A549 (cell line): ENCODE measurements around the gene PECR. TPM values are rescaled to one million over a fixed set of nuclear protein-coding genes. Genes with fewer than 3 reads are reported as not detected.

Experiments used
- ATAC-seq, 2 experiments: fragments of 200-7000 bp in 1 of 2; fragments of >200 bp in 1 of 2; cut with Nextera tagmentation in 1 of 2; cut with Tn5 transposase in 1 of 2; 3 replicates each; pipeline versions ENCODE4 v1.8.0 to v1.9.1; 2018 to 2020; ENCODE audit warnings: mild to moderate bottlenecking in 1 of 2, moderate library complexity in 1 of 2
- CTCF ChIA-PET: fragments of 300-600 bp; sonication (Branson Sonifier 250); formaldehyde crosslinking; extraction: SDS; loops from one replicate; lab custom pipeline; 2021; ENCODE audit warnings: antibody characterized with exemption, inconsistent platforms; lab: Yijun Ruan, JAX
- POLR2A ChIA-PET: fragments of 350-600 bp; formaldehyde crosslinking; extraction: SDS; loops from one replicate; lab custom pipeline; 2021; ENCODE audit warnings: antibody characterized with exemption, inconsistent platforms; lab: Yijun Ruan, JAX
- DNase-seq, 2 experiments: peaks; one replicate each; pipeline versions ENCODE4 v3.0.0 to v3.0.0-alpha.2; 2011 to 2016; ENCODE audit warnings: low read depth in 1 of 2, low spot score in 1 of 2
- FAIRE-seq: peaks from 2 replicates; lab custom pipeline; 2011; peaks lifted over from hg19 to GRCh38; lab: Jason Lieb, UNC
- H3K27ac ChIP-seq, 2 experiments: fragments of >200 bp; sonication (Bioruptor Twin); formaldehyde crosslinking; 3 replicates each; pipeline ENCODE4 v1.5.1; 2016 to 2017
- H3K4me1 ChIP-seq: fragments of >200 bp; sonication (Bioruptor Twin); formaldehyde crosslinking; 3 replicates; pipeline ENCODE4 v1.6.1; 2016
- H3K4me2 ChIP-seq: fragments of >200 bp; sonication (Bioruptor Twin); formaldehyde crosslinking; 3 replicates; pipeline ENCODE4 v1.6.1; 2016
- H3K4me3 ChIP-seq: fragments of >200 bp; sonication (Bioruptor Twin); formaldehyde crosslinking; 3 replicates; pipeline ENCODE4 v1.5.1; 2016
- H3K9me3 ChIP-seq: fragments of >200 bp; sonication (Bioruptor Twin); formaldehyde crosslinking; 3 replicates; pipeline ENCODE4 v1.6.1; 2016
- BHLHE40 ChIP-seq: IDR thresholded peaks from 2 replicates; pipeline ENCODE4 v1.6.1; 2012; ENCODE audit warnings: low read depth, low read length, inconsistent platforms
- CBX8 ChIP-seq: fragments of 200-600 bp; sonication (generic); IDR thresholded peaks from 2 replicates; pipeline ENCODE4 v1.6.1; 2016
- CTCF ChIP-seq: fragments of >200 bp; sonication (Bioruptor Twin); formaldehyde crosslinking; IDR thresholded peaks from 3 replicates; pipeline ENCODE4 v1.5.1; 2016
- E2F6 ChIP-seq: IDR thresholded peaks from 2 replicates; pipeline ENCODE4 v1.6.1; 2012; ENCODE audit warnings: low read depth, borderline replicate concordance
- ELK1 ChIP-seq: fragments of 150-350 bp; IDR thresholded peaks from 2 replicates; pipeline ENCODE4 v1.6.1; 2014; ENCODE audit warnings: low read depth, mild to moderate bottlenecking, low read length
- FOSB ChIP-seq: fragments of 250-450 bp; sonication (Bioruptor Pico); IDR thresholded peaks from 2 replicates; pipeline ENCODE4 v1.5.0; 2020; ENCODE audit warnings: mild to moderate bottlenecking, moderate library complexity
- FOSL2 ChIP-seq, 2 experiments: fragments of 450-650 bp in 1 of 2; fragments of >200 bp in 1 of 2; sonication (Bioruptor Twin) in 1 of 2; formaldehyde crosslinking; IDR thresholded peaks; 2 replicates each; pipeline versions ENCODE4 v1.5.0 to v1.6.1; 2016 to 2020; ENCODE audit warnings: mild to moderate bottlenecking in 1 of 2, moderate library complexity in 1 of 2
- HDAC2 ChIP-seq: fragments of 200-600 bp; sonication (generic); IDR thresholded peaks from 2 replicates; pipeline ENCODE4 v1.6.1; 2016
- HEYL ChIP-seq: fragments of 250-450 bp; sonication (Bioruptor Pico); IDR thresholded peaks from 2 replicates; pipeline ENCODE4 v1.8.0; 2021; ENCODE audit warnings: mild to moderate bottlenecking, moderate library complexity
- HMGXB4 ChIP-seq: fragments of 250-450 bp; sonication (Bioruptor Pico); IDR thresholded peaks from 2 replicates; pipeline ENCODE4 v1.5.0; 2021; ENCODE audit warnings: mild to moderate bottlenecking, moderate library complexity, borderline replicate concordance
- HOXA7 ChIP-seq: fragments of 250-450 bp; sonication (Bioruptor Pico); IDR thresholded peaks from 2 replicates; pipeline ENCODE4 v1.5.0; 2020; ENCODE audit warnings: mild to moderate bottlenecking, moderate library complexity
- HOXB13 ChIP-seq: fragments of 250-450 bp; sonication (Bioruptor Pico); IDR thresholded peaks from 2 replicates; pipeline ENCODE4 v1.5.0; 2020; ENCODE audit warnings: low read depth, mild to moderate bottlenecking, moderate library complexity
- KDM1A ChIP-seq: fragments of 200-600 bp; sonication (generic); IDR thresholded peaks from 2 replicates; pipeline ENCODE4 v1.6.1; 2016; ENCODE audit warnings: low read depth, mild to moderate bottlenecking
- MAZ ChIP-seq: fragments of 150-350 bp; IDR thresholded peaks from 2 replicates; pipeline ENCODE4 v1.6.1; 2014; ENCODE audit warnings: antibody characterized with exemption, low read depth, low read length, borderline replicate concordance
- PBX3 ChIP-seq: IDR thresholded peaks from 2 replicates; pipeline ENCODE4 v1.6.1; 2012
- PHF8 ChIP-seq: fragments of 200-600 bp; sonication (generic); IDR thresholded peaks from 2 replicates; pipeline ENCODE4 v1.6.1; 2016; ENCODE audit warnings: low read depth, mild to moderate bottlenecking, antibody characterized with exemption, moderate library complexity, borderline replicate concordance
- POLR2AphosphoS2 ChIP-seq: conservative IDR thresholded peaks from 2 replicates; pipeline ENCODE4 v1.6.1; 2012; ENCODE audit warnings: low read length, improper control_type of control experiment, inconsistent platforms
- USF2 ChIP-seq: fragments of 450-650 bp; IDR thresholded peaks from 2 replicates; pipeline ENCODE4 v1.6.1; 2014; ENCODE audit warnings: antibody characterized with exemption
- ZC3H11A ChIP-seq: fragments of 450-650 bp; IDR thresholded peaks from 2 replicates; pipeline ENCODE4 v1.6.1; 2014; ENCODE audit warnings: antibody characterized with exemption, mild to moderate bottlenecking
- ZSCAN20 ChIP-seq: fragments of 250-450 bp; sonication (Bioruptor Pico); IDR thresholded peaks from 2 replicates; pipeline ENCODE4 v1.8.0; 2022; ENCODE audit warnings: mild to moderate bottlenecking, moderate library complexity
- WGBS: methylation state at CpG from one replicate; pipeline ENCODE4 v1.1.6; 2017; ENCODE audit errors: missing lambda C conversion rate; 5-methylcytosine and 5-hydroxymethylcytosine counted together
- polyA plus RNA-seq, 4 experiments: library from polyadenylated mRNA; depleted of rRNA in 3 of 4; stranded (reverse); fragments of >200 nt; fragmentation: RNase III in 1 of 4; extraction: RNeasy Plus Mini Kit Qiagen cat#74134 plus additional on column Dnase treatment in 1 of 4; gene quantifications; 2 replicates in 3 of 4; 3 replicates in 1 of 4; pipeline ENCODE4 v1.2.3, GENCODE V29; 2011 to 2017

Gene PECR
- polyA plus RNA-seq, 2 of the 4 experiments (the other 2 are of a cell fraction) = 16.8 to 39.9 TPM

- Histone ChIP-seq H3K4me3 (no peak overlapping the region), H3K27ac (no peak overlapping the region), H3K9me3 (no peaks in the 10 kb centered on the region), H3K4me2 (no peak overlapping the region), H3K4me1 (peaks cover 30% of the 10 kb centered on the region)
- ATAC-seq (peak; percentile 36 to 52), DNase-seq (no peak), FAIRE-seq (no peak)
- 40% methylated on average over 4 of the region's 4 CpGs for WGBS
- TF ChIP-seq ELK1 (no peak), CBX8 (no peak)
- ChIA-PET POLR2A (interaction anchor here (0.9 to 1.0 kb wide), 2 partner anchors 33 to 384 kb away, joined by 4 to 5 read pairs; partner anchors contain the start of genes PECR, RPL37A and TMEM169), CTCF (interaction anchor here (0.6 to 1.6 kb wide), 4 partner anchors 13 to 34 kb away, joined by 3 to 7 read pairs (median 4); no protein-coding TSS in a partner anchor)
These were observed 32.7 kb upstream of the PECR start for GRCh38 chr2:216114382-216114713.

- POLR2A ChIA-PET = no interaction called here
- WGBS = 92% methylated on average over 3 of the region's 3 CpGs
- ATAC-seq = no peak
- Histone ChIP-seq H3K4me3 (no peak overlapping the region), H3K4me1 (peaks cover 30% of the 10 kb centered on the region), H3K4me2 (no peak overlapping the region), H3K27ac (no peak overlapping the region), H3K9me3 (no peaks in the 10 kb centered on the region)
- FAIRE-seq = no peak
- no peak for DNase-seq
- TF ChIP-seq ZC3H11A (no peak), E2F6 (no peak), USF2 (no peak), HEYL (CRISPR knock-in tag) (no peak), HMGXB4 (CRISPR knock-in tag) (no peak), ZSCAN20 (CRISPR knock-in tag) (no peak), HDAC2 (no peak), PBX3 (no peak), CTCF (no peak), MAZ (no peak), PHF8 (no peak), HOXA7 (CRISPR knock-in tag) (no peak), FOSB (CRISPR knock-in tag) (no peak)
- CTCF ChIA-PET = interaction anchor here (1.5 to 1.6 kb wide), 2 partner anchors 20 to 24 kb away, joined by 4 to 7 read pairs; no protein-coding TSS in a partner anchor
These were observed 32.0 kb upstream of the PECR start for GRCh38 chr2:216113572-216113971.

- no peak for ATAC-seq
- FAIRE-seq = no peak
- no peak for DNase-seq
- H3K9me3 ChIP-seq = no peaks in the 10 kb centered on the region
- CTCF ChIA-PET = interaction anchor here (1.4 kb wide), 1 partner anchor 292 kb away, joined by 6 read pairs; no protein-coding TSS in a partner anchor
- H3K4me1 ChIP-seq = peaks cover 30% of the 10 kb centered on the region
- 86% methylated on average over 4 of the region's 4 CpGs for WGBS
- no peak overlapping the region for H3K4me3 ChIP-seq
- POLR2A ChIA-PET = no interaction called here
- no peak overlapping the region for H3K27ac ChIP-seq
- H3K4me2 ChIP-seq = no peak overlapping the region
- no peak for TF ChIP-seq POLR2AphosphoS2
- no peak for TF ChIP-seq CBX8
- no peak for TF ChIP-seq KDM1A
- TF ChIP-seq FOSL2 (IDR thresholded peaks at IDR 0.05) = no peak
- no peak for TF ChIP-seq FOSL2 (CRISPR knock-in tag; IDR thresholded peaks at IDR 0.05)
- no peak for TF ChIP-seq PBX3
- TF ChIP-seq BHLHE40 = no peak
- no peak for TF ChIP-seq HOXB13 (CRISPR knock-in tag)
These were observed 31.3 kb upstream of the PECR start for GRCh38 chr2:216112926-216113325.
